Measurements from ENCODE around the gene HS2ST1.

Gene HS2ST1

GRCh38 chr1:87094238-87094637, 179.8 kb downstream of the HS2ST1 start:
- Histone ChIP-seq H3K36me3 (ENCODE audit: control insufficient read depth in 1 of 2, insufficient read depth in 2 of 2, low read length in 2 of 2) (no peaks in the 10 kb centered on the region), H3K27me3 (ENCODE audit: control insufficient read depth in 1 of 2, insufficient read depth in 2 of 2, low read length in 2 of 2) (no peaks in the 10 kb centered on the region), H3K9me3 (ENCODE audit: control insufficient read depth in 1 of 2, low read length in 2 of 2) (no peaks in the 10 kb centered on the region), H3K27ac (ENCODE audit: low read depth, low read length) (no peak overlapping the region), H3K4me1 (ENCODE audit: control insufficient read depth in 1 of 2, insufficient read depth in 2 of 2, low read length in 2 of 2) (no peaks in the 10 kb centered on the region), H3K9ac (ENCODE audit: low read depth in 1 of 2, low read length in 2 of 2) (no peak overlapping the region), H3K4me3 (ENCODE audit: low read depth in 1 of 2, low read length in 2 of 2) (no peak overlapping the region)

DNA sequence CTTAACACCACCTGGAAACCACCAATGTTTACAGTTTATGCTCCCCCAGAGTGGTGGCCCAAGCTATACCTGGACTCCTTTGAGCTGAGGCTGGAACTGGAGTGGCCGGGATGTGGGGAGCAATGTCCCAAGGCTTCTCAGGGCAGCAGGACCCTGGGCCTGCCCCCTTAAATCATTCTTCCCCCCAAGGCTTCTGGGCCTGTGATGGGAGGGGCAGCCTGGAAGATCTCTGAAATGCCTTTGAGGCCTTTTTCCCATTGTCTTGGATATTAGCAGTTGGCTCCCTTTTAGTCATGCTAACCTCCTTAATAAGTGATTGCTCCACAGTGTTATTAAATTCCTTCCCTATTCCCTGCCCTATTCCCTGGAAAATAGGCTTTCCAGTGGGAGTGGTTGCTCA, 185.8 kb downstream of the HS2ST1 start:
- H3K4me1 ChIP-seq (ENCODE audit: control insufficient read depth in 1 of 2, insufficient read depth in 2 of 2, low read length in 2 of 2), result no peaks in the 10 kb centered on the region

DNA sequence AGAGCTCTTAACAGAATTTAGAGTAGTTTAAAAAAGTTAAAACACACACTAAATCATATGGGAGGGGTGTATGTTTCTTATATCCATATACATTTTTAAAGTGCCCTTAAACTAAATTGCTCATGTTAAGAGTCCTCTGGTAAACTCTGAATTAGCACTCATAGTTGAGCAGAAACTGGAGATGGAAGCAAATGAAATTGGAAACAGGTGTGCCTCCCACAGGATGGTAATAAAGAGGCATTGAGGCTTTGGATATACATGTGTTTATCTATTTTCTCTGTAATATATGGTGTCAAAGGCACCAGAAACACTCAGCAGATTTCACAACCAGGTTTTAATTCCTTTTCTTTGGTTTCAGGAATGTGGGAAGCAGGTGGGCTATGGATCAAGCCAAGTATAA, 188.6 kb downstream of the HS2ST1 start:
- Histone ChIP-seq H3K9me3 (ENCODE audit: control insufficient read depth in 1 of 2, low read length in 2 of 2) (no peaks in the 10 kb centered on the region), H3K27ac (ENCODE audit: low read depth, low read length) (no peak overlapping the region), H3K9ac (ENCODE audit: low read depth in 1 of 2, low read length in 2 of 2) (no peak overlapping the region), H3K4me3 (ENCODE audit: low read depth in 1 of 2, low read length in 2 of 2) (no peak overlapping the region), H3K36me3 (ENCODE audit: control insufficient read depth in 1 of 2, insufficient read depth in 2 of 2, low read length in 2 of 2) (no peaks in the 10 kb centered on the region), H3K4me1 (ENCODE audit: control insufficient read depth in 1 of 2, insufficient read depth in 2 of 2, low read length in 2 of 2) (no peaks in the 10 kb centered on the region), H3K27me3 (ENCODE audit: control insufficient read depth in 1 of 2, insufficient read depth in 2 of 2, low read length in 2 of 2) (no peaks in the 10 kb centered on the region)

More for the DNA sequence above, 185.8 kb downstream of the HS2ST1 start:
- H3K4me3 ChIP-seq (ENCODE audit: low read depth in 1 of 2, low read length in 2 of 2), result no peak overlapping the region
- no peak overlapping the region for H3K9ac ChIP-seq (ENCODE audit: low read depth in 1 of 2, low read length in 2 of 2)
- H3K36me3 ChIP-seq (ENCODE audit: control insufficient read depth in 1 of 2, insufficient read depth in 2 of 2, low read length in 2 of 2), result no peaks in the 10 kb centered on the region
- no peak overlapping the region for H3K27ac ChIP-seq (ENCODE audit: low read depth, low read length)
- no peaks in the 10 kb centered on the region for H3K27me3 ChIP-seq (ENCODE audit: control insufficient read depth in 1 of 2, insufficient read depth in 2 of 2, low read length in 2 of 2)
- no peaks in the 10 kb centered on the region for H3K9me3 ChIP-seq (ENCODE audit: control insufficient read depth in 1 of 2, low read length in 2 of 2)

GRCh38 chr1:87104140-87104539, 189.7 kb downstream of the HS2ST1 start:
- H3K9ac ChIP-seq (ENCODE audit: low read depth in 1 of 2, low read length in 2 of 2), result no peak overlapping the region
- no peaks in the 10 kb centered on the region for H3K9me3 ChIP-seq (ENCODE audit: control insufficient read depth in 1 of 2, low read length in 2 of 2)
- no peaks in the 10 kb centered on the region for H3K36me3 ChIP-seq (ENCODE audit: control insufficient read depth in 1 of 2, insufficient read depth in 2 of 2, low read length in 2 of 2)
- H3K27me3 ChIP-seq (ENCODE audit: control insufficient read depth in 1 of 2, insufficient read depth in 2 of 2, low read length in 2 of 2), result no peaks in the 10 kb centered on the region
- H3K4me1 ChIP-seq (ENCODE audit: control insufficient read depth in 1 of 2, insufficient read depth in 2 of 2, low read length in 2 of 2), result no peaks in the 10 kb centered on the region
- no peak overlapping the region for H3K4me3 ChIP-seq (ENCODE audit: low read depth in 1 of 2, low read length in 2 of 2)
- H3K27ac ChIP-seq (ENCODE audit: low read depth, low read length), result no peak overlapping the region

DNA sequence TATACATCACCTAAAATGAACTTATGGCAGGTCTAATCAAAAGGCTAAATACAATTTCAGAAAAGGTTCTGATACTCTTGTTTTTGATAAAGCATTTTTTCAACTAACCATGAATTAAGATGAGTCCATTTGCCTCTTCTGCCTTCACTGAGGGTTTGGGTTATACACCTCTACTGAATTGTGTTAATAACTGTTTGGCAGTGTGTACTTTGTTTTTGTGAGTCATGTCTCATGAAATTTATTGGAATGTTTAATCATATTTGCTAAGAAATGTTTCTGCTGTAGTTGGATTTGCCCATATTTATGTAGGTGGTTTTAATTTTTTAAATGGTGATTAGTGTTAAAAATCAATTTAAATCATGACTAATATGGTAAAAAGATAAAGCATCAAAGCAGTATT, 190.5 kb downstream of the HS2ST1 start:
- H3K36me3 ChIP-seq (ENCODE audit: control insufficient read depth in 1 of 2, insufficient read depth in 2 of 2, low read length in 2 of 2), result no peaks in the 10 kb centered on the region
- no peaks in the 10 kb centered on the region for H3K27me3 ChIP-seq (ENCODE audit: control insufficient read depth in 1 of 2, insufficient read depth in 2 of 2, low read length in 2 of 2)
- H3K9me3 ChIP-seq (ENCODE audit: control insufficient read depth in 1 of 2, low read length in 2 of 2), result no peaks in the 10 kb centered on the region
- H3K27ac ChIP-seq (ENCODE audit: low read depth, low read length), result no peak overlapping the region
- H3K4me3 ChIP-seq (ENCODE audit: low read depth in 1 of 2, low read length in 2 of 2), result no peak overlapping the region
- no peak overlapping the region for H3K9ac ChIP-seq (ENCODE audit: low read depth in 1 of 2, low read length in 2 of 2)
- no peaks in the 10 kb centered on the region for H3K4me1 ChIP-seq (ENCODE audit: control insufficient read depth in 1 of 2, insufficient read depth in 2 of 2, low read length in 2 of 2)

DNA sequence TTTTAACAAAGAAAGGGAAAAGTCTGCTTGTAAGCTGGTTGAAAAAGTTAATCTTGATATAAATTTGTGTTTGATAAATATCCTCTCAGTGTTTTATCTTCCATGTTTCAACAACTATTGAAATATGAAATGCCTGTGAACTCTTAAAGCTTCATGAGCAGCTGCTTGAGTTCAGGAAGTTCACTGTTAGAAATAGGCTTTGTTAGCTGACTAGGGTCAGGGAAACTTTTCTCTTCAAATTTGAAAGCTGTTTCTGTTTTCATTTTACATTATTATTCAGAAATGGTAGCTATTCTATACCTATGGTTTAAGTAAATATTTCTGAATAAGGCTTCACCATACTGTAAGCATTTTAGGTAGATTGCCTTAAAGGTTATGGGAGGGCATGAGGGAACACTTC, 191.7 kb downstream of the HS2ST1 start:
- H3K4me3 ChIP-seq (ENCODE audit: low read depth in 1 of 2, low read length in 2 of 2), result no peak overlapping the region
- H3K4me1 ChIP-seq (ENCODE audit: control insufficient read depth in 1 of 2, insufficient read depth in 2 of 2, low read length in 2 of 2), result no peaks in the 10 kb centered on the region
- H3K9ac ChIP-seq (ENCODE audit: low read depth in 1 of 2, low read length in 2 of 2), result no peak overlapping the region
- H3K27ac ChIP-seq (ENCODE audit: low read depth, low read length), result no peak overlapping the region
- no peaks in the 10 kb centered on the region for H3K9me3 ChIP-seq (ENCODE audit: control insufficient read depth in 1 of 2, low read length in 2 of 2)
- no peaks in the 10 kb centered on the region for H3K27me3 ChIP-seq (ENCODE audit: control insufficient read depth in 1 of 2, insufficient read depth in 2 of 2, low read length in 2 of 2)
- H3K36me3 ChIP-seq (ENCODE audit: control insufficient read depth in 1 of 2, insufficient read depth in 2 of 2, low read length in 2 of 2), result no peaks in the 10 kb centered on the region

GRCh38 chr1:87106867-87107266, 192.4 kb downstream of the HS2ST1 start:
- Histone ChIP-seq H3K9me3 (ENCODE audit: control insufficient read depth in 1 of 2, low read length in 2 of 2) (no peaks in the 10 kb centered on the region), H3K4me1 (ENCODE audit: control insufficient read depth in 1 of 2, insufficient read depth in 2 of 2, low read length in 2 of 2) (no peaks in the 10 kb centered on the region), H3K9ac (ENCODE audit: low read depth in 1 of 2, low read length in 2 of 2) (no peak overlapping the region), H3K4me3 (ENCODE audit: low read depth in 1 of 2, low read length in 2 of 2) (no peak overlapping the region), H3K36me3 (ENCODE audit: control insufficient read depth in 1 of 2, insufficient read depth in 2 of 2, low read length in 2 of 2) (no peaks in the 10 kb centered on the region), H3K27ac (ENCODE audit: low read depth, low read length) (no peak overlapping the region), H3K27me3 (ENCODE audit: control insufficient read depth in 1 of 2, insufficient read depth in 2 of 2, low read length in 2 of 2) (no peaks in the 10 kb centered on the region)

GRCh38 chr1:87108228-87108627, 193.8 kb downstream of the HS2ST1 start:
- no peaks in the 10 kb centered on the region for H3K9me3 ChIP-seq (ENCODE audit: control insufficient read depth in 1 of 2, low read length in 2 of 2)
- no peak overlapping the region for H3K4me3 ChIP-seq (ENCODE audit: low read depth in 1 of 2, low read length in 2 of 2)
- no peaks in the 10 kb centered on the region for H3K27me3 ChIP-seq (ENCODE audit: control insufficient read depth in 1 of 2, insufficient read depth in 2 of 2, low read length in 2 of 2)

DNA sequence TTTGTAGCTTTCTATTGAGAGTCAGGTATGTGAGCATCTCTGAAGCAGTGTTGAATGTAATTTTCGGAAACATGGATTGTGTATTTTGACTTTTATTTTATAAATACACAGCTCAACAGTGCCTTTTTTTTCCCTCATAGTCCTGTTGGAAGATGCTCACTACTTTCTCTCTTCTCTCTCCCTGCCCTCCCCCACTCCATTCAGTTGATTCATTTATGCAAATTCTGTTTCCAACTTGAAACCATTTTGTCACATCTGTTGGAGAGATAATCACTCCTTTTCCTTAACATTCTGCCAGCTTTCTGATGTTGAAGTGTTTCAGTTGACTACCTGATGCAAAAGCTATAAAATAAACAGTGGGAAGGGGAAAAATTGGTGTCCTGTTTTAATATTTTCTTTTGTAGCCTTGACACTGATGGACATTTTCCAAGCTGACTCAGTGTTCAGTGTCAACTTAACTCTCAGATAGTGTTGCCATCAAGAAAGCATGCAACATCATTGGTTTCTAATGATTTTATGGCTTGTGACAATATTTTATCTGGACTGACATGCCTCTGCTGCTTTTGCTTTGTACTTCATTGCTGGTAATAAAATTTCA, 194.5 kb downstream of the HS2ST1 start:
- Histone ChIP-seq H3K4me3 (ENCODE audit: low read depth in 1 of 2, low read length in 2 of 2) (no peak overlapping the region), H3K27ac (ENCODE audit: low read depth, low read length) (no peak overlapping the region), H3K9ac (ENCODE audit: low read depth in 1 of 2, low read length in 2 of 2) (no peak overlapping the region), H3K36me3 (ENCODE audit: control insufficient read depth in 1 of 2, insufficient read depth in 2 of 2, low read length in 2 of 2) (no peaks in the 10 kb centered on the region), H3K27me3 (ENCODE audit: control insufficient read depth in 1 of 2, insufficient read depth in 2 of 2, low read length in 2 of 2) (no peaks in the 10 kb centered on the region), H3K9me3 (ENCODE audit: control insufficient read depth in 1 of 2, low read length in 2 of 2) (no peaks in the 10 kb centered on the region), H3K4me1 (ENCODE audit: control insufficient read depth in 1 of 2, insufficient read depth in 2 of 2, low read length in 2 of 2) (no peaks in the 10 kb centered on the region)

More at GRCh38 chr1:87108228-87108627, 193.8 kb downstream of the HS2ST1 start:
- Histone ChIP-seq H3K9ac (ENCODE audit: low read depth in 1 of 2, low read length in 2 of 2) (no peak overlapping the region), H3K4me1 (ENCODE audit: control insufficient read depth in 1 of 2, insufficient read depth in 2 of 2, low read length in 2 of 2) (no peaks in the 10 kb centered on the region), H3K36me3 (ENCODE audit: control insufficient read depth in 1 of 2, insufficient read depth in 2 of 2, low read length in 2 of 2) (no peaks in the 10 kb centered on the region), H3K27ac (ENCODE audit: low read depth, low read length) (no peak overlapping the region)

DNA sequence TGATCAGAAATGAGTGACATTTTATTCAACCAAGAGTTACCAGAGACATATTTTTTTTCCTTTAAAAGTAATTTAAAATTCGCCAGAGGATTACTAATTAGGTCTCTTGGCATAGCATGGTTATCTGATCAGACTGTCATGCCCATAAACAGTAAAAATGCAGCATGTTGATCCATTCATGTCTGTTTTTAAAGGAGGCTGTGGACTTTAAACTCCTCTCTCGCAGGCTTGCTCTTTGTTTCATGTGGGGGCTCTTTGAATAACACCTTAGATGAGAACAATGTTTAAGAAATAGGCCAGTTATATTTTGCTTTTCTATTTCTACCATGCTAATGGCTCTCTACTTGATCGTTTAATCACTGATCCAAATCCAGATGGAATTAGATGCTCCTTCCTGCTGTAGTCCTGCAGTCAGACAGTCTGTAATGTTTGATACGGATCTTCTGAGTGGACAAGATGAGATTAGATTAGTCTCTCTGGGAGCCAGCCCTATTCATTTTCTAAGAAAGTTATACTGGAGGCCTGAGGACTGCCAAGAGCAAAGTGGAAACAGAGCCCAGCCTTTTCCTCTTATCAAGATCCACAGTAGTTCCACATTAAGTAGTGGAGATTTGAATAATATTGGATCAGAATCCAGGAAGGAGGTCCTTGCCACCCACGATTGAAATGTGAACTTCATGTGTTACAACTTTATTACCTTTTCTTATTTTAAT, 197.4 kb downstream of the HS2ST1 start:
- Histone ChIP-seq H3K9me3 (ENCODE audit: control insufficient read depth in 1 of 2, low read length in 2 of 2) (no peaks in the 10 kb centered on the region), H3K9ac (ENCODE audit: low read depth in 1 of 2, low read length in 2 of 2) (no peak overlapping the region)

More for the DNA sequence above, 197.4 kb downstream of the HS2ST1 start:
- H3K36me3 ChIP-seq (ENCODE audit: control insufficient read depth in 1 of 2, insufficient read depth in 2 of 2, low read length in 2 of 2), result no peaks in the 10 kb centered on the region
- H3K4me1 ChIP-seq (ENCODE audit: control insufficient read depth in 1 of 2, insufficient read depth in 2 of 2, low read length in 2 of 2), result no peaks in the 10 kb centered on the region
- no peak overlapping the region for H3K27ac ChIP-seq (ENCODE audit: low read depth, low read length)
- no peak overlapping the region for H3K4me3 ChIP-seq (ENCODE audit: low read depth in 1 of 2, low read length in 2 of 2)
- H3K27me3 ChIP-seq (ENCODE audit: control insufficient read depth in 1 of 2, insufficient read depth in 2 of 2, low read length in 2 of 2), result no peaks in the 10 kb centered on the region

Data from duodenal mucosa (tissue), 2 donors.